HG03432 (cell line): Measurements from ENCODE around the gene LRRC61.

Experiments used
- ATAC-seq: cut with Tn5 transposase; IDR thresholded peaks from one replicate; pipeline ENCODE4 v1.9.1; 2021; ENCODE audit warnings: mild to moderate bottlenecking, moderate library complexity; ENCODE audit not compliant: unreplicated experiment

The LRRC61 gene

DNA sequence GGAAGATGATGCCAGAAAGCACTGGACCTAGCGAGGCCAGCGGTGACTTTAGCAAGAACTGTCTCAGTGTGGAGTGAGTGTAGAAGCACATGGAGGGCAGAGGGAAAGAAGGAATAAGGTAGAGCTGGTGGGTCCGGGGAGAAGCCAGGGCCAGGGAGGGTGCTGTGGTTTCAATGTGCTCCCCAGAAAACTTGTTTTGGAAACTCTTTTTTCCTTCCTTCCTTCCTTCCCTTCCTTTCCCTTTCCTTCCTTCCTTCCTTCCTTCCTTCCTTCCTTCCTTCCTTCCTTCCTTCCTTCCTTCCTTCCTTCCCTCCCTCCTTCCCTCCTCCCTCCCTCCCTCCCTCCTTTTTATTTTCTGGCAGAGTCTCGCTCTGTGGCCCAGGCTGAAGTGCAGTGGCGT lies 23.8 kb downstream of the LRRC61 start:
- no peak for ATAC-seq

DNA sequence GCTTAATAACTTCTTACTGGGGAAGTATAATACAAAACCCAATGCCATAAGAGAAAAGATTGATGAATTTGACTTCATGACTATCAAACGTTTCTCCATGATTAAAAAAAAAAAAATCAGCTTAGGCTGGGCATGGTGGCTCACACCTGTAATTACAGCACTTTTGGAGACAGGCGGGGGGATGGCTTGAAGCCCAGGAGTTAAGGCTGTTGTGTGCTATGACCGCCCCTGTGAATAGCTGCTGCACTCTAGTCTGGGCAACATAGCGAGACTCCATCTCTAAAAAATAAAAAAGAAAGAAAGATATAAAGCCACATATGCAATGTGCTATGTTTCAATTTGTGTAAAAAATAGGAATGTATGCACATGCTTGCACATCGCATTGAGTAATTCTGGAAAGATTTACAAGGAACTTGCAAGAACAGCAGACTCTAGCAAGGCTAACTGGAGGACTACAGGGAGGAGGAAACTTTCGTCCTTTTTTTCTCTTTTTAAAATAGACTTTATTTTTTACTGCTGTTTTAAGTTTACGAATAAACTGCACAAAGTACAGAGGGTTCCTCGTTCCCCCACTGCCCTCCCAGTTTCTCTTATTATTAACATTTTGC lies 28.5 kb downstream of the LRRC61 start:
- no peak for ATAC-seq

DNA sequence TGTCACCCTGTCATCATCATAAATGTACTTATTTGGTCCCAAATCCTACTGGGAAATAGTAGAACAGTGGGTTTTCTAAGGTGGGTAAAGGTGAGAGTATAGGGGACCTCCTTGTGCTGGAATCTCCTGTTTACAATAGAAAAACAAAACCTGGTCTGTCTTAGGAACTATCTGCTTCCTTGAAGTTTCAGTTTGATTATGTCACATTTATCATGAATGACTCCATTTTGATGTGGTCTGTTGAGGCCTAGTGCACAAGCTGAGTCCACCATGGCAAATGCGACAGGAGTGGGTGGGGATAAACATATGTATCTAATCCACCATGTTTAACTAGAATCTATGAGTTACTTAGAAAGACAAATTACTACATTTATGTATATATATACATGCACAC lies 32.5 kb downstream of the LRRC61 start:
- ATAC-seq = no peak

DNA sequence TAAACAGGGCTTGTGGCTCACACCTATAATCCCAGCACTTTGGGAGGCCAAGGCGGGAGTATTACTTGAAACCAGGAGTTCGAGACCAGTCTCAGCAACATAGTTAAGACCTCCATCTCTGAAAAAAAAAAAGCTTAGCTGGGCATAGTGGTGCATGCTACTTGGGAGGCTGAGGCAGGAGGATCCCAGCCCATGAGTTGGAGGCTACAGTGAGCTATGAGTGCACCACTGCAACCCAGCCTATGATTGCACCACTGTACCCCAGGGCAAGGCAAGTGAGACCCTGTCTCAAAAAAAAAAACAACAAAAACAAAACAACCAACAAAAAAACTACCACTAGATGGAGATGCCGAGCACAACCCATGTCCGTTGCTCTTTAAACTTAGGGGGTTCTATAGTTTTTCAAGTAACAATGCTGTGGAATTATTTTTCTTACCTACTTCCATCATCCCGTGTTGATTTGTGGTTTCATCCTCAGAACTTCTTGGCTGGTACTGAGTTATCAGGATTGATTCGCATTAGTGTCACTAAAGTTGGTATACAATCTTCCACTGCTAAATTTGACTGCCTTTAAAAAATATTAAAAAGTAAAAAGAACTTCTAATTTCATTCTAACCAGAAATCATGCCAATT lies 33.2 kb downstream of the LRRC61 start:
- ATAC-seq = no peak

DNA sequence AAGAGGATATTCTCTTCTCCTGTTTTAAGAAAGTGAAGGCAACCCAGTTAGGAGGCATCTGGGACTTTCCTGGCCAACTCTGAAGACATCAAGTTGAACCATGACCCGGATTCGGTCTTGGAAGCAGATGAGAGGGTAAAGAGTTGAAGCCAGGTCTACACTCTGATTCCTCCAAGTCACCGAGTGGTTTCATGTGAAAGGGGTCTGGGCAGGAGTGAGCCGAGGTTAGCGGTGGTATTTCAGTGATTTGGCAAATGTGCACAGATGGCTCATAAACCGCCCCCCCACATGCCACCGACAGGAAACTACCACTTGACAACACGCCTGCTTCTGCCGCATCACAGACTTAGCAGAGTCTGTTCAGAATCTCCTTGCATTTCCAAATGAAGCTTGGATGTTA lies 34.1 kb downstream of the LRRC61 start:
- ATAC-seq = peak; percentile 72

DNA sequence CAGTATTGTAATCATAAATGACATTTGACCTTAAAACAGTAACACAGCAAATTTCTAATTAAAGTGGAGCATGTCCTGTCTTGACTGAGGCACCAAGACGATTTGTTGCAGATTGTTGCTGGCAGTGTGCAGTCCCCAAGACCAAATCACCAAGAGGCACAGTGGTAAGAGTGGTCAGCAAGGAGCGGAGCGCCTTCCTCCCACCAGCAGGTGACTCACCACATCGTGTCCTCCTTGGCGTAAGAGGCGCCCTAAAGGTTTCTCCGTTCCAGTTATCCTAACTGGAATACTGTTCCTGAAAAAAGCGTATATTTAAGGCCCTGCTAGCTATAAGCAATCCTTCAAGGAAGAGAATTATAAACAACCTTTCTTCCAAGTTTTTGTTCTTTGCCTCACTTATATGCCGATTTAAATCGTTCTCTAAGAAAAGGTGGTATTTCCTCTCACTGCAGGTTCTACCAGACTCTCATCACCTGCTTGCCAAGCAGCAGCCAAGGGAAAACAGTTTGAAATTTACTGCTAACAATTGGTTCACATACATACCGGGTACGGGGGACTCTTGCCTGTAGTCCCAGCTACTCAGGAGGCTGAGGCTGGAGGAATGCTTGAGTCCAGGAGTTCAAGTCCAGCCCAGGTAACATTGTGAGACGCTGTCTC lies 34.7 kb downstream of the LRRC61 start:
- peak; percentile 11 for ATAC-seq

DNA sequence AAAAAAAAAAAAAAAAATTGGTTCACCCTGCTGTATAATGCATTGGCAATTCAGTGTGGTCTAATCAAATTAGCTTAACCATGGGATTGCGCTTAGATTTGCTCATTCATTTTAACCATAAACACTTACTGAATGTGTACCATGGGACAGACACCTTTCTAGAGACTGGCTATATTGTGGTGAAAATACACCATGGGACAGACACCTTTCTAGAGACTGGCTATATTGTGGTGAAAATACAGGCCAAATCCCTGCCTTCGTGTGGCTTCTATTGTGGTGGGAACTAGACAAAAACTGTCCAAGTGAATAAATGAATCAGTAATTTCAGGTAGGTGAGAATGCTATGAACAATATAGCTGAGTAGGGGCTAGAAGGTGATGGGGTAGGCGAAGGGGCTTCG lies 35.3 kb downstream of the LRRC61 start:
- no peak for ATAC-seq

DNA sequence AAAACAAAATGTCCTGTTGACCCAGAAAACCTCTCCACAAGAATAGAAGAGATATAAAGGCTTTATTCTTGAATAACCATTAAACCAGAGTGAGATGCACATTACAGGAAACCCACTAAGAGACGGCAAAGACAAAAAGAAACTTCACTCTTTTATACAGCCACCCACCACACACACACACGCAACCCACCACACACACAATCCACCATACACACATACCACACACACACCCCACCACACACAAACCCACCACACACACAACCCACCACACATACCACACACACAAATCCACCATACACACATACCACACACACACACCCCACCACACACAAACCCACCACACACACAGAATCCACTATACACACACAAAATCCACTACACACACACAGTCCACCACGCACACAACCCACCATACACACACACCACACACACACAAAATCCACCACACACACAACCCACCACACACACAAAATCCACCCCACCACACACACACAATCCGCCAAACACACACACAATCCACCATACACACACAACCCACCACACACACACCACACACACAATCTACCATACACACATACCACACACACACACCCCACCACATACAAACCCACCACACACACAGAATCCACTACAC lies 36.0 kb downstream of the LRRC61 start:
- no peak for ATAC-seq

DNA sequence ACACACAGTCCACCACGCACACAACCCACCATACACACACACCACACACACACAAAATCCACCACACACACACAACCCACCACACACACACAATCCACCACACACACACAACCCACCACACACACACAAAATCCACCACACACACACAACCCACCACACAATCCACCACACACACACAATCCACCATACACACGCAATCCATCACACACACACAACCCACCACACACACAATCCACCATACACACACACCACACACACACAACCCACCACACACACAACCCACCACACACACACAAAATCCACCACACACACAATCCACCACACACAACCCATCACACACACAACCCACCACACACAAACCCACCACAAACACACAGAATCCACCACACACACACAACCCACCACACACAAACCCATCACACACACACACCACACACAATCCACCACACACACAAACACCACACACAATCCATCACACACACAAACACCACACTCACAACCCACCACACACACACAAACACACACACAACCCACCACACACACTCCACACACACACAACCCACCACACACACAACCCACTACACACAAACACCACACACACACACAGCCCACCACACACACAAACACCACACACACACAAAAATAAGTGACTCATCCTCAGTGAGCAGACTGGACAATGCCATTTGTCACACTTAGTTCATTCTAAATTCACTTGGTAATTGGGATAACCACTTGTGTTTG lies 36.6 kb downstream of the LRRC61 start:
- no peak for ATAC-seq

DNA sequence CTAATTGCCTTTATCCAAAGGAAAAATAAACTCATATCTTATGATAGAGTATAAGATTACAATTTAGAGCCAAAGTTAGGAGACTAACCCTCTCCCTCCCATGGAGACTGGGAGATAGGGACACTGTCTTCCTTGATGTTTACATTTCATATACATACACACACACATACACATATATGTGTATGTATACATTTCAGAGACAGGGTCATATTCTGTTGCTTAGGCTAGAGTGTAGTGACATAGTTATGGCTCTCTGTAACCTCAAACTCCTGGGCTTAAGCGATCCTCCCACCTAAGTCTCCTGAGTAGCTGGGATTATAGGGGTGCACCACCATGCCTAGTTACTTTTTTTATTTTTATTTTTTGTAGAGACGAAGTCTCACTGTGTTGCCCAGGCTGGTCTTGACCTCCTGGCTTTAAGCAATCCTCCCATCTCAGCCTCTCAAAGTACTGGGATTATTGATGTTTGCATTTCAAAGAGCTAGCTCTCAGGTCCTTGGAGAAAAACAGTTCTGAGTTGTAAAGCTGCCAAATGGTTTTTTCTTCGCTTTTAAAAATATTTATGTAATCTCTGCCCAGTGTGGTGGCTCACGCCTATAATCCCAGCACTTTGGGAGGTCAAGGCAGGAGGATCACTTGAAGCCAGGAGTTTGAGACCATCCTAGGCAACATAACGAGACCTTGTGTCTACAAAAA lies 37.4 kb downstream of the LRRC61 start:
- ATAC-seq = no peak

DNA sequence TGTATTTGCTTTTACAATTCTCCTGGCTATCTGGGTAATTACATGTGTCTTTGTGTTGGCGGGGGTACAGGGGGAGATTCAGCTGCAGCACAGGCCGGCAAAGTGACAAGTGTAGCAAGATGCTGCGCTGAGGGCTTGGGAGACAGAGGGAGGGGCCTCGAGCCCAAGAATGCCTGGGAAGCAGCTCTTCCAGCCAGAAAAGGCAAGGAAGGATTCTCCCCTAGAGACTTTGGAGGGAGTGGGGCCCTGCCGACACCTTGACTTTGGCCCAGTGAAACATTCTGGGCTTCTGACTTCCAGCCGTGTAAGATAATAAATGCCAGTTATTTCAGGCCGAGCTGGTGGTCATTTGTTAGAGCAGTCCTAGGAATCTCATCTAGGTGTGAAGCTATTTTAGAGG lies 38.2 kb downstream of the LRRC61 start:
- no peak for ATAC-seq

DNA sequence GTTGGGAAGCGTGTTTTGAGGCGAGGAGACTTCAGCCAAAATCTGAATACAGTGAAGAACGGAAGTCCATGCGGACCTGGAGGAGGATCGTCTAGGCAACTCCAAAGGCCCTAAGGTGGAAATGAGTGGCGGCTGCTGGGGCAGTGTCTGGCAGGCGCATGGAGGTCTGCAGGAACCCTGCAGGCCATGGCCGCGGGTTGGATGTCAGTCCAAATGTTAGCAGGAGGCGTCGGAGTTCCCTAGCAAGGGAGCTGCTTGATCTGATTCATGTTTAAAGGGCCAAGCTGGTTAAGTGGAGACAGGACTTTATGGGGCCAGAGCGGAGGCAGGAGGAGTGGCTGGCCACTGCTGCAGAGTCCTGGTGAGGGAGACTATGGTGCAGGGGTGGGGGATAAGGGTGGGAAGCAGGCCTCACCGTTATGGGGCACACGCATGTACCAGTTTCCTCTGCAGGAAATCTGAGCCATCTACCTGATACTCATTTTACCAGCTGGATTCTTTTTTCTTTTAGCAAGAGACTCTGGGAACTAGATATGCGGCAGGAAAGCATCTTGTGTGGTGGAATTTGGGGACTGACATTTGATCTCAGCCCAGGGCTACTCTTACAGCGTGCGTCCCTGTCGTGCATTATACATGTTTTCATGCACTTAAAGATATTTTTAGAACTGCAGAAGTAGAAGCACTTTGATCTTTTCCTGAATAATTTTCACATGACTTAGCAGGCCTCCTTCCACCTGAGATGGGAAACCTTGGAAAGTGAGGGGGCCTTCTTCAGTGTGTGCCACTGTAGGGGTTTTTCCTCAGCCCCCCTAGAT lies 38.9 kb downstream of the LRRC61 start:
- no peak for ATAC-seq

DNA sequence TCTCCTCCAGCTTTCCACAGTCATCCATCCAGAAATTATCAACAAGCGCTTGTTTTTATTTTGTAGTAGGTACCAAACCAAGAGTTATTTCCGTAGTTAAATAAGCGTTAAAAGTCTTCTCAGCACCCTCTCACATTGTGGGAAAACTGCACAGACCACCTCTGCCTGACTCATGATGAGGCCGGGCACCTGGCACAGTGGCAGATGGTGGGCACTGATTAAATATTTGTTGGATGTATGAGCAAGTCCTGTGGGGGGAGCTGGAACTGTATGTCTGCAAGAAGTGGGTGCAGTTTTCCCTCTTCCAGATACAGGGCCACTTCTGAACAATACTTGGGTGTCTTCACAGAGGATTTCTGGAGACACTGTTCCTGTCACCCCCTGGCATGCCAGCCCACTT lies 40.2 kb downstream of the LRRC61 start:
- ATAC-seq = no peak

DNA sequence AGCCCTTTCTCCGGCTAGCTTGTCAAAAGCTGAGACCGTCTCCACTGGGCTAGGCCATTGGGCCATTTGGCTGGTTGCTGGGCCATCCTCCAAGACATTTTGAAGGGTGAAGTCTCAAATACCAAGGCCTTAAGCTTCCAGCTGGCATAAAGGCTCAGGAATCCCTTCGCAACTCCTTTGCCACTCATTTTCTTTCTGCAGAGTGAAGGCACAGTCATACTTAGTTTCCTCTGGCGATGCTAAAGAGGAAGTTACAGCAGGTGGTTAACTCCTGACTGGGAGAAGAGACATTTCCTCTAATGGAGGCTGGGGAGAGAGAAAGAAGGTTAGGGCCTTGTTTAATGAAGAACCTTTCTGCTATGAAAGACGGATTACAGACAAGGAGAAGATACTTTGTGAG lies 40.7 kb downstream of the LRRC61 start:
- no peak for ATAC-seq

DNA sequence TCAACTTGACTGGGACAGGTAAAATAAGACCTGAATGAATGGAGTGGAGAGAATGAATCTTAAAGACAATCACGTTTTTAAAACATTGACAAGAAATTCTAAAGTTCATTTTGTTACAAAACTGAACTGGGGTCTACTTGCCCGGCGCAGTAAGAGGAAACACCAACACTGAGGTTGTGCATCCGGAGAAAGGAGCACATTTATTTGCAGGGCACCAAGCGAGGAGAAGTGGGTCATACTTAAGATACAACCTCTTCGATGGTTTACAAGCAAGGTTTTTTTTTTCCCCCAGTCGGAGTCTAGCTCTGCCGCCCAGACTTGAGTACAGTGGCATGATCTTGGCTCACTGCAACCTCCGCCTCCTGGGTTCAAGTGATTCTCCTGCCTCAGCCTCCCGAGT lies 42.0 kb downstream of the LRRC61 start:
- no peak for ATAC-seq

DNA sequence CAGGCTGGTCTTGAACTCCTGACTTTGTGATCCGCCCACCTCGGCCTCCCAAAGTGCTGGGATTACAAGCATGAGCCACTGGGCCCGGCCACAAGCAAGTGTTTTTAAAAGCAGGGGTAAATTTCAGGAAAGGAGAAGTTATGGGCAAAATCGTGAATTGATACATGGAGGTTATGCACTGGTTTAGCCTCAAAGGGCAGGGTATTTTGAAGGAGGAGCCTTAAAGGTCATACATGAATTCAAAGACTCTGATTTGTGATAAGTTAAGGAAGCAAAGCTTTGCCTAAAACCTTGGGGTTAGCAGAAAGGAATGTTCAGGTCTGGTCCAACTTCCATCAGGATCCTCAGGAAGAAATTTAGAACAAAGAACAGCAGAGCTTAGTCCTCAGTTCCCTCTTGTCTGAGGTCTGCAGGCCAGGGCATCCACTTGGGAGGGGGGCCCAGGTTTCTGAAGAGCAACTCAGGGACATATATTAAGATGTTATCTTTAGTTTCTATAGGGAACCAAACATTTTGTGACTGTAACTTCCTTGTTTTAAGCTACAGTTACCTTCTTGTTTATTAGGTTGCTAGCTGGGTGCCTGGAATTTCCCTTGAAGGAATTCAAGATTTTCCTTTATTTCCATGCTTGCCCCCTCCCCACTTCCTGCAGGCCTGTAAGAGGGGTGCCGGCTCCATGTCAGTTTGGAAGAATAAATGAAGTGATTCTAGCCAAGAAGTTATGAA lies 42.7 kb downstream of the LRRC61 start:
- ATAC-seq = no peak

DNA sequence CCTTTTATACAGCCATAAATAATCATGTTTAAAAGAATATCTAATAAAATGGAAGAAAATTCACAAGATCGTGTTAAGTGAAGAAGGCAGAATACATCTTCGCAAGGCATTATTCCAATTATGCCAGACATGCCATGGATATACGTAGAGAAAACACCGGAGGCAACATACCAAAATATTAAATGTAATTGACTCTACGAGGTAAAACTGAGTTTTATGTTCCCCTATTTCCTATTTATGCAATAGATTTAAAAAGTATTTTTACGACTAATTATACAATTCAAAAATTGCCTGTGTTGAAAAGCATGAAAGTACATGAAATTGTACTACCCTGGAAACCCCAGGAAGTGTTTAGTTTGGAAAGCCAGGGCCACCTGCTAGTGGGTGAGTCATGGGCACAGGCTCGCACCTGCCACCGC lies 44.5 kb downstream of the LRRC61 start:
- no peak for ATAC-seq

DNA sequence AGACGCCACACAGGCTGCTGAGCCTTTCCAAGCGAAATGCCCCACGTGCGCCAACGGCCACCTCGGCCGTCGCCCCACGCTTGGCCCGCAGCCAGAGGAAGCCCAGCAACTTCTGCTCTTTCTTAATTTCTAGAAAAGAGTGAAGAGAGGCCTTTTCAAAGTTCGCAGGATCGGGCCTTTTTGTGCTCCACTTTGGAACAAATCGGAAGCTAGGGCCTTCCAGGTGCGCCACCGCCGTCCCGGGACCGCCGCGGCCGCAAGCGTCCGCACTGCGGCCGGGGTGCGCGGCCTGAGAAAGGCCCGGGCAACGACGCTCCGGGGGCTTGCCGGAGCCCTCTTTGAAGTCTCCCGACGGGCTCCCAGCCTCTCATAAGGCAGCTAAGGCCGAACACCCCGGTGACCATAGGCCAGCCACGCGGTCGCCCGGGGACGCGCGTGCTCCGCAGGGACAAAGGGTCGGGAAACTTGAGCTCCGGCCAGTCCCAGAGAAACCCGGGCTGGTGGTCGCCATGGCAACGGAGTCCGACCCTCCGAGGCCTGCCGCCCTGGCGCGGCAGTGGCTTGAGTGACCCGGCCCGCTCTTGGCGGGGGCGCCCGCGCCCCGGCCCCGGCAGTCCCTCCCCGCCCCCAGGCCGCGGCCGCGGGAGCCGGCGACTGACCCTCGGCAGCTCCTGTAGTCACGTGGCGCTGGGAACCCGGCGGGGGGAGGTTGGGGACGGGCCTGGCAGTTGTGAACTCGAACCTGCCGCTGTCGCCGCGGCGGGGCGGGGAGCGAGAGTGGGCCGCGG lies 45.1 kb downstream of the LRRC61 start, which contains the start of gene REPIN1:
Gene REPIN1 (plus strand): TSS at position 727 of the 788 bp plus-strand sequence. CDS start 890 bp downstream, outside the sequence.
- peak; percentile 59 for ATAC-seq
